NCI-H1092 (cell line): ENCODE data around the gene MGST2.
A peak's percentile ranks its signal among the peaks of the same experiment; 100 is the strongest.

Experiments used
- DNase-seq: peaks from one replicate; lab custom pipeline; 2025; lab: John Stamatoyannopoulos, UW

The MGST2 gene

DNA sequence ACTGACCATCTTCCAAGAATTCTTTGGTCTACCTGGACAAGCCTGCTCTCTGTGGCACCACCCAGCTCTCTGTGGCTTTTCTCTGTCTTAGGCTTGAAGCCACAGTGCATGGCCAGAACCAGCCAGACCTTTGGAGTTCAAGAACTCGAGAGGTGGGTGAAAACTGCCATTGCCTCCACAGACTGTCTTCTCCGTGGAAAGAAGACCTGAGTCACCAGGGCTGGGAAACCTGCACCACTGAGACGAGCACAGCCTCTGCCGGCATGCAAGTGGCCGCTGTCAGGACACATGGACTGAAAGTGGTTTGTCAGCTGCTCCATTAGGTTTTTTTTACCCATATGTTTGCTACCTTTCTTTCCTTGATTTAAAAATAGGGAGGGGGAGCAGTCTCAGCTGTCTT is 74.5 kb downstream of the MGST2 start:
- DNase-seq, result no peak

DNA sequence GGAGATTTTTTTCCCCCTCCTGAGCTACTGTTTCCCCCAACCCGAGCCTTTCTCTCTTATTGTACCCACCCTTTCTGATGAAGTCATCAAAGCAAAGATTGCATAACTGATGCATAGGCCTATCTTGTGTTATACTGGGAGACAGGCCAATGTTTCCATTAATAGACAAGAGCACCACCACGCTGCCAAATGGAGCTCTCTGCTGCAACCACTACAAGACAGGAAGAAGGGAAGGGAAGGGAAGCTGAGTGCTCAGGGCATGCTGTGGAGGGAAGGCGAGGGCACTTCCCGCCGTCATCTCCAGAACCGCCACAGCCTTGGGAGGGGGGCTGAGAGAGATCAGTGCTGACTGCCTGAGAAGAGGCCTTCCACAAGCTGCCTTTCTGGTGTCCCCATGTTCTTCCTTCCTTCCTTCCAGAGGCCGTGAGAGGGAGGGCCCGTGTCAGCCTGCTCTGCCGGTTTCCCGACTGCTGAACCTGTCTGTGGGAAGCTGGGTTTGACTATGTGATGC is 75.0 kb downstream of the MGST2 start:
- peak; percentile 94 for DNase-seq

- DNase-seq, result no peak
Observed at GRCh38 chr4:139743027-139743426, 77.4 kb downstream of the MGST2 start.

- no peak for DNase-seq
Observed at GRCh38 chr4:139744232-139744631, 78.6 kb downstream of the MGST2 start.

DNA sequence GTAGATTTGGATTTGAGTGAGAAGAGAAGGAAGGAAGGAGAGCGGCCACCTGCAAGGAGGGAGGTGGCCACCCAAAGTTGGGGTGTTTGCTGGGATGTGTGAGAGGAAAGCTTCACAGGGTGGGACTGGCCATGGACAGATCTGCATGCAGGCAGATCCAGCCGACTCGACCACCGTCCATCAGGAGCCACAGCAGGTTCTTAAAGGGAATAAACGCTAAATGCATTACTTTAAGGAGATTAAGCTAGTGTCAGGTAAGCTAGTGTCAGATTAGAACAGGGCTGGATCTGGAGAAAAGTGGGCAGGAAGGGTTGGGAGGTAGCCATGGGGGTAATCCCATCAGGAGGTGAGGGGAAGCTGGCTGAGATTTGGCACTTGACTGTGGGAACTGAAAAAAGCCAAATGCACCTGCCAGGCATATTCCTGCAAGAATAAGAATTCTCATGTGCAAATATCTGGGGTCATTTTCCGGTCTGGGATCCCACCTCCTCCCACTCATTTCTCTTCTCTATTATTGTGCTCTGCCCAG is 79.6 kb downstream of the MGST2 start:
- DNase-seq, result no peak

DNA sequence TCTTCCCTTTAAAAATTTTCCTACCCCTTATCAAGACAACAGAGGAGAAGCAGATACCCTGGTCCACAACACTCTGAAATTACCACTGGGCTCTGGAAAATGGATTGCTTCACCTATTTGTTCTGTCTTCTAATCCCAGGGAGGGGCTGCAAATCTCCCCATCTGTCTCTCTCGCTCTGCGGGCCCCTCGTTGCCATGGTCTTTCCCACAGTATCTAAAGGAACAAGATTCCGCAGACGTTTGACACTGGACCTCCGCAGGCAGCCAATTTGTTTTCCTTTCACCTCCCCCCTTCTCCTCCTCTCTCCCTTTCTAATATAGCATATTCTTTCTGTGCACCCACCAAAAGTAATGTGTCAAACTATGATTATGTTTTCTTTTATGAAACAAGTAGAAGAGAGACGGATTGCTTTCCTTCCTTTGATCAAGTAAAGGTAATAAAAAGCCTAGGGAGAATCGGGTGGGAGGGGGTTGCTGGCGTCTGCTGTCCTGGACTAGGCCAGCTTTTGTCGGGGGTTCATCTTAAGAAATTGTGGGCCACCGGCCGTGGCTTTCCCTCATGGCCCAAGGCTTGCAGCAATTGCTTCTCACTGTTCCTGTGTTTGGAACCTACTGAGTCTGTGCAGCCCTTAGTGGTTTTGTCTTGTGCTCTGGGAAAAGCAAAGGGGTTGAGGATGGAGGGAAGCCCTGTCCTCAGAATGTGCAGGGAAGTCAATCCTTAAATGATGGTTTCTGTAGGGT is 81.0 kb downstream of the MGST2 start:
- DNase-seq, result no peak

- no peak for DNase-seq
Observed at GRCh38 chr4:139749338-139749737, 83.7 kb downstream of the MGST2 start.

GRCh38 chr4:139749835-139750498 is 84.3 kb downstream of the MGST2 start:
- no peak for DNase-seq

- no peak for DNase-seq
Observed at GRCh38 chr4:139753686-139754085, 88.1 kb downstream of the MGST2 start.
